ENCODE data around the gene ANLN. TPM values are rescaled to one million over a fixed set of nuclear protein-coding genes. Genes with fewer than 3 reads are reported as not detected.

ANLN gene
- polyA plus RNA-seq, 1 donor (not counting 4 experiments of a cell fraction or from before 2014, with no cell fraction given): 65.8 TPM

DNA sequence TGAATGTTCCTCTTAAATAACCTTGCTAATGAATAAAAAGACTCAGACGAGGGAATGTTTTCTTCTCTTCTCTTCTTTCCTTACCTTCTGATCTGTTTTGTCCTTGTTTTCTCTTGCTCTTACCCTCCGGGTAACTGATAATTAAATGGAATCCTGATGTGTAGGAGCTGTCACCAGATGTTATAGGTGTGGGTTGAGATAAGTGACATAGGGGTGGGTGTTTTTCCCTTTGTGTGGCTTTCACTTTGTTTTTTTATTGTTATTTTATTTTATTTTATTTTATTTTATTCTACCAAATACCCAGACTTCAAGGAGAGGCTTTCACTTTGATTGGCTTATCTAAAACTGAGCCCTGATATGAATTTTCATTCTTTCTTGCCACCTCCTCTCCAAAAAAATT, 25.5 kb downstream of the ANLN start:
- peaks cover 8% of the 10 kb centered on the region for H3K79me2 ChIP-seq (ENCODE audit: control insufficient read depth, insufficient read depth, low read length)
- DNase-seq (ENCODE audit: low read depth, low spot score): no peak
- dilution Hi-C loops (cut with MboI; ENCODE audit: extremely low pct_ligation_motif_present, low sequenced_read_pairs): no loop called here
- H3K27me3 ChIP-seq (ENCODE audit: control insufficient read depth, extremely low read depth, insufficient read depth, low read length): no peaks in the 10 kb centered on the region
- no peak overlapping the region for H3K9ac ChIP-seq (ENCODE audit: control insufficient read depth, extremely low read depth, insufficient read depth, low read length)
- no peak overlapping the region for H2AFZ ChIP-seq (ENCODE audit: control insufficient read depth, low read length)
- H3K9me1 ChIP-seq (ENCODE audit: control insufficient read depth, extremely low read depth, insufficient read depth, low read length): no peaks in the 10 kb centered on the region
- no peaks in the 10 kb centered on the region for H3K9me3 ChIP-seq (ENCODE audit: control insufficient read depth, low read depth, low read length)
- no peak overlapping the region for H3K4me2 ChIP-seq (ENCODE audit: control insufficient read depth, extremely low read depth, insufficient read depth, low read depth, low read length)
- H3K27ac ChIP-seq (ENCODE audit: control insufficient read depth, insufficient read depth, low read length): no peak overlapping the region
- FAIRE-seq: no peak
- H3K36me3 ChIP-seq (ENCODE audit: control insufficient read depth in 2 of 2, extremely low read depth in 1 of 2, insufficient read depth in 2 of 2, low read length in 2 of 2): peaks cover 7 to 38% of the 10 kb centered on the region in 2 experiments
- H4K20me1 ChIP-seq (ENCODE audit: control insufficient read depth, extremely low read depth, insufficient read depth, low read length): no peaks in the 10 kb centered on the region
- no peaks in the 10 kb centered on the region for H3K4me1 ChIP-seq (ENCODE audit: control insufficient read depth, extremely low read depth, insufficient read depth, low read length)
- no peak overlapping the region for H3K4me3 ChIP-seq (ENCODE audit: control insufficient read depth in 2 of 3, extremely low read depth in 1 of 3, insufficient read depth in 2 of 3, low read depth in 1 of 3, low read length in 3 of 3)
- no peak for TF ChIP-seq EZH2 (IDR thresholded peaks at IDR 0.05; ENCODE audit: low read length)
- TF ChIP-seq, protein P1, sequence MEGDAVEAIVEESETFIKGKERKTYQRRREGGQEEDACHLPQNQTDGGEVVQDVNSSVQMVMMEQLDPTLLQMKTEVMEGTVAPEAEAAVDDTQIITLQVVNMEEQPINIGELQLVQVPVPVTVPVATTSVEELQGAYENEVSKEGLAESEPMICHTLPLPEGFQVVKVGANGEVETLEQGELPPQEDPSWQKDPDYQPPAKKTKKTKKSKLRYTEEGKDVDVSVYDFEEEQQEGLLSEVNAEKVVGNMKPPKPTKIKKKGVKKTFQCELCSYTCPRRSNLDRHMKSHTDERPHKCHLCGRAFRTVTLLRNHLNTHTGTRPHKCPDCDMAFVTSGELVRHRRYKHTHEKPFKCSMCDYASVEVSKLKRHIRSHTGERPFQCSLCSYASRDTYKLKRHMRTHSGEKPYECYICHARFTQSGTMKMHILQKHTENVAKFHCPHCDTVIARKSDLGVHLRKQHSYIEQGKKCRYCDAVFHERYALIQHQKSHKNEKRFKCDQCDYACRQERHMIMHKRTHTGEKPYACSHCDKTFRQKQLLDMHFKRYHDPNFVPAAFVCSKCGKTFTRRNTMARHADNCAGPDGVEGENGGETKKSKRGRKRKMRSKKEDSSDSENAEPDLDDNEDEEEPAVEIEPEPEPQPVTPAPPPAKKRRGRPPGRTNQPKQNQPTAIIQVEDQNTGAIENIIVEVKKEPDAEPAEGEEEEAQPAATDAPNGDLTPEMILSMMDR (optimal IDR thresholded peaks at IDR 0.05 in 1 of 3, IDR thresholded peaks at IDR 0.05 in 1 of 3, conservative IDR thresholded peaks at IDR 0.05 in 1 of 3; ENCODE audit: extremely low read depth in 1 of 3, insufficient read depth in 2 of 3, low read length in 3 of 3): no peak

DNA sequence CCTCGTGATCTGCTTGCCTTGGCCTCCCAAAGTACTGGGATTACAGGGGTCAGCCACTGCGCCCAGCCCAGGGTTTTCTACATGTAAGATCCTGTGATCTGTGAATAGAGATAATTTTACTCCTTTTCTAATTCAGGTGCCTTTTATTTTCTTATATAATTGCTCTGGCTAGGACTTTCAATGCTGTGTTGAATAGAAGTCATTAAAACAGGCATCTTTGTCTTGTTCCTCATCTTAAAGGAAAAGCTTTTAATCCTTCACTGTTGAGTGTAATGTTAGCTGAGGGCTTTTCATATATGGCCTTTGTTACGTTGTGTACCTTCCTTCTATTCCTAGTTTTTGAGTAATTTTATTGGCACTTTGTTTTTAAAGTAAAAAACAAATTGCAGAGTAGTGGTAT, 26.6 kb downstream of the ANLN start:
- Histone ChIP-seq H4K20me1 (ENCODE audit: control insufficient read depth, extremely low read depth, insufficient read depth, low read length) (no peaks in the 10 kb centered on the region), H3K9me3 (ENCODE audit: control insufficient read depth, low read depth, low read length) (no peaks in the 10 kb centered on the region), H3K9me1 (ENCODE audit: control insufficient read depth, extremely low read depth, insufficient read depth, low read length) (no peaks in the 10 kb centered on the region), H3K36me3 (ENCODE audit: control insufficient read depth in 2 of 2, extremely low read depth in 1 of 2, insufficient read depth in 2 of 2, low read length in 2 of 2) (peaks cover 7 to 39% of the 10 kb centered on the region in 2 experiments), H2AFZ (ENCODE audit: control insufficient read depth, low read length) (no peak overlapping the region), H3K27me3 (ENCODE audit: control insufficient read depth, extremely low read depth, insufficient read depth, low read length) (no peaks in the 10 kb centered on the region), H3K4me3 (ENCODE audit: control insufficient read depth in 2 of 3, extremely low read depth in 1 of 3, insufficient read depth in 2 of 3, low read depth in 1 of 3, low read length in 3 of 3) (no peak overlapping the region), H3K79me2 (ENCODE audit: control insufficient read depth, insufficient read depth, low read length) (peaks cover 4% of the 10 kb centered on the region), H3K27ac (ENCODE audit: control insufficient read depth, insufficient read depth, low read length) (no peak overlapping the region), H3K4me1 (ENCODE audit: control insufficient read depth, extremely low read depth, insufficient read depth, low read length) (no peaks in the 10 kb centered on the region), H3K9ac (ENCODE audit: control insufficient read depth, extremely low read depth, insufficient read depth, low read length) (no peak overlapping the region), H3K4me2 (ENCODE audit: control insufficient read depth, extremely low read depth, insufficient read depth, low read depth, low read length) (no peak overlapping the region)
- dilution Hi-C loops (cut with MboI; ENCODE audit: extremely low pct_ligation_motif_present, low sequenced_read_pairs): no loop called here
- TF ChIP-seq, protein P1 (optimal IDR thresholded peaks at IDR 0.05 in 1 of 3, IDR thresholded peaks at IDR 0.05 in 1 of 3, conservative IDR thresholded peaks at IDR 0.05 in 1 of 3; ENCODE audit: extremely low read depth in 1 of 3, insufficient read depth in 2 of 3, low read length in 3 of 3): no peak
- no peak for TF ChIP-seq EZH2 (IDR thresholded peaks at IDR 0.05; ENCODE audit: low read length)
- DNase-seq (ENCODE audit: low read depth, low spot score): no peak
- FAIRE-seq: no peak

Data from keratinocyte (primary cell).